Keratinocyte (primary cell): ENCODE results near the gene MMP21. TPM values are rescaled to one million over a fixed set of nuclear protein-coding genes. Genes with fewer than 3 reads are reported as not detected.

Source experiments
- DNase-seq: peaks from one replicate; pipeline ENCODE4 v3.0.0-alpha.2; 2011; ENCODE audit warnings: low read depth, missing footprints, low spot score
- FAIRE-seq: peaks from 2 replicates; lab custom pipeline; 2011; peaks lifted over from hg19 to GRCh38; lab: Jason Lieb, UNC
- H2AFZ ChIP-seq: 2 replicates; pipeline ENCODE4 v1.6.0; 2012; ENCODE audit warnings: low read length, control low read depth, inconsistent platforms; ENCODE audit not compliant: control insufficient read depth
- H3K27ac ChIP-seq: 2 replicates; pipeline ENCODE4 v1.5.1; 2011; ENCODE audit warnings: low read length; ENCODE audit not compliant: control insufficient read depth, insufficient read depth
- H3K27me3 ChIP-seq: 3 replicates; pipeline ENCODE4 v1.6.0; 2011; ENCODE audit warnings: low read length; ENCODE audit not compliant: control insufficient read depth, insufficient read depth; ENCODE audit errors: extremely low read depth
- H3K36me3 ChIP-seq, 2 experiments: 2 replicates in 1 of 2; 3 replicates in 1 of 2; pipeline ENCODE4 v1.5.1; 2011; ENCODE audit warnings: low read length in 2 of 2, mild to moderate bottlenecking in 1 of 2; ENCODE audit not compliant: control insufficient read depth in 2 of 2, insufficient read depth in 2 of 2; ENCODE audit errors: extremely low read depth in 1 of 2
- H3K4me1 ChIP-seq: 3 replicates; pipeline ENCODE4 v1.5.1; 2011; ENCODE audit warnings: low read length; ENCODE audit not compliant: control insufficient read depth, insufficient read depth; ENCODE audit errors: extremely low read depth
- H3K4me2 ChIP-seq: 3 replicates; pipeline ENCODE4 v1.6.0; 2011; ENCODE audit warnings: low read depth, low read length; ENCODE audit not compliant: control insufficient read depth, insufficient read depth; ENCODE audit errors: extremely low read depth
- H3K4me3 ChIP-seq, 3 experiments: fragments of 200-600 bp in 1 of 3; sonication (generic) in 1 of 3; 2 replicates in 2 of 3; 3 replicates in 1 of 3; pipeline ENCODE4 v1.5.1; 2011 to 2016; ENCODE audit warnings: low read length in 3 of 3, mild to moderate bottlenecking in 3 of 3, control low read depth in 2 of 3, inconsistent platforms in 1 of 3, low read depth in 1 of 3, mixed read lengths in 1 of 3, mixed run types in 1 of 3, moderate library complexity in 1 of 3; ENCODE audit not compliant: control insufficient read depth in 2 of 3, insufficient read depth in 2 of 3; ENCODE audit errors: extremely low read depth in 1 of 3
- H3K79me2 ChIP-seq: 2 replicates; pipeline ENCODE4 v1.6.0; 2012; ENCODE audit warnings: low read length; ENCODE audit not compliant: control insufficient read depth, insufficient read depth
- H3K9ac ChIP-seq: 3 replicates; pipeline ENCODE4 v1.6.0; 2011; ENCODE audit warnings: low read length; ENCODE audit not compliant: control insufficient read depth, insufficient read depth; ENCODE audit errors: extremely low read depth
- H3K9me1 ChIP-seq: 3 replicates; pipeline ENCODE4 v1.6.0; 2011; ENCODE audit warnings: low read length; ENCODE audit not compliant: control insufficient read depth, insufficient read depth; ENCODE audit errors: extremely low read depth
- H3K9me3 ChIP-seq: 2 replicates; pipeline ENCODE4 v1.5.1; 2012; ENCODE audit warnings: low read depth, low read length; ENCODE audit not compliant: control insufficient read depth
- H4K20me1 ChIP-seq: 3 replicates; pipeline ENCODE4 v1.6.0; 2011; ENCODE audit warnings: low read length; ENCODE audit not compliant: control insufficient read depth, insufficient read depth; ENCODE audit errors: extremely low read depth
- EZH2 ChIP-seq: IDR thresholded peaks from one replicate; pipeline ENCODE4 v1.6.1; 2012; ENCODE audit warnings: inconsistent platforms, mild to moderate bottlenecking, low read length, moderate library complexity
- dilution Hi-C: fragments of 300-500 bp; cut with MboI; formaldehyde crosslinking; loops from one replicate; pipeline ENCODE4 v1.7.0; 2020; ENCODE audit warnings: low sequenced_read_pairs; ENCODE audit not compliant: extremely low pct_ligation_motif_present
- polyA minus RNA-seq, 3 experiments: library from RNA; depleted of rRNA, polyadenylated mRNA; stranded (reverse); fragments of >200 nt; gene quantifications; 1 replicate in 1 of 3; 2 replicates in 1 of 3; 3 replicates in 1 of 3; pipeline ENCODE4 v1.2.3, GENCODE V29; 2011
- polyA plus RNA-seq, 5 experiments: library from polyadenylated mRNA; depleted of rRNA in 3 of 5; stranded (reverse) in 3 of 5; stranded (forward) in 1 of 5; unstranded in 1 of 5; fragments of >200 nt; gene quantifications; 1 replicate in 1 of 5; 2 replicates in 3 of 5; 3 replicates in 1 of 5; pipeline versions ENCODE4 v1.2.1 to v1.2.3, GENCODE V29; 2011 to 2012; ENCODE audit warnings: missing spikeins in 2 of 5, low read depth in 1 of 5, low replicate concordance in 1 of 5
- TF ChIP-seq, protein P1 (sequence below), 3 experiments: IDR thresholded peaks in 1 of 3; conservative IDR thresholded peaks in 1 of 3; optimal IDR thresholded peaks in 1 of 3; 2 replicates in 2 of 3; 3 replicates in 1 of 3; pipeline versions ENCODE3 to v1.5.1; 2011; ENCODE audit warnings: low read length in 3 of 3, mild to moderate bottlenecking in 3 of 3, moderate library complexity in 2 of 3, control low read depth in 1 of 3, inconsistent platforms in 1 of 3; ENCODE audit not compliant: insufficient read depth in 2 of 3; ENCODE audit errors: extremely low read depth in 1 of 3

MMP21 gene, protein sequence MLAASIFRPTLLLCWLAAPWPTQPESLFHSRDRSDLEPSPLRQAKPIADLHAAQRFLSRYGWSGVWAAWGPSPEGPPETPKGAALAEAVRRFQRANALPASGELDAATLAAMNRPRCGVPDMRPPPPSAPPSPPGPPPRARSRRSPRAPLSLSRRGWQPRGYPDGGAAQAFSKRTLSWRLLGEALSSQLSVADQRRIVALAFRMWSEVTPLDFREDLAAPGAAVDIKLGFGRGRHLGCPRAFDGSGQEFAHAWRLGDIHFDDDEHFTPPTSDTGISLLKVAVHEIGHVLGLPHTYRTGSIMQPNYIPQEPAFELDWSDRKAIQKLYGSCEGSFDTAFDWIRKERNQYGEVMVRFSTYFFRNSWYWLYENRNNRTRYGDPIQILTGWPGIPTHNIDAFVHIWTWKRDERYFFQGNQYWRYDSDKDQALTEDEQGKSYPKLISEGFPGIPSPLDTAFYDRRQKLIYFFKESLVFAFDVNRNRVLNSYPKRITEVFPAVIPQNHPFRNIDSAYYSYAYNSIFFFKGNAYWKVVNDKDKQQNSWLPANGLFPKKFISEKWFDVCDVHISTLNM
- polyA plus RNA-seq (not detected in 3 replicates), polyA minus RNA-seq (not detected in 3 replicates)
- polyA plus RNA-seq (2011; ENCODE audit: low read depth), result not detected
- not detected in 2 replicates for polyA plus RNA-seq (2011; cell fraction: cytosol; rRNA removed)
- 0.05 and 0.11 TPM in 2 replicates for polyA plus RNA-seq (2011; cell fraction: nucleus; rRNA removed)
- polyA plus RNA-seq (2012; ENCODE audit: low replicate concordance), result not detected in 2 replicates
- not detected for polyA minus RNA-seq (2011; cell fraction: cytosol; rRNA and poly(A)+ RNA removed)
- polyA minus RNA-seq (2011; cell fraction: nucleus; rRNA and poly(A)+ RNA removed), result not detected in 2 replicates

DNA sequence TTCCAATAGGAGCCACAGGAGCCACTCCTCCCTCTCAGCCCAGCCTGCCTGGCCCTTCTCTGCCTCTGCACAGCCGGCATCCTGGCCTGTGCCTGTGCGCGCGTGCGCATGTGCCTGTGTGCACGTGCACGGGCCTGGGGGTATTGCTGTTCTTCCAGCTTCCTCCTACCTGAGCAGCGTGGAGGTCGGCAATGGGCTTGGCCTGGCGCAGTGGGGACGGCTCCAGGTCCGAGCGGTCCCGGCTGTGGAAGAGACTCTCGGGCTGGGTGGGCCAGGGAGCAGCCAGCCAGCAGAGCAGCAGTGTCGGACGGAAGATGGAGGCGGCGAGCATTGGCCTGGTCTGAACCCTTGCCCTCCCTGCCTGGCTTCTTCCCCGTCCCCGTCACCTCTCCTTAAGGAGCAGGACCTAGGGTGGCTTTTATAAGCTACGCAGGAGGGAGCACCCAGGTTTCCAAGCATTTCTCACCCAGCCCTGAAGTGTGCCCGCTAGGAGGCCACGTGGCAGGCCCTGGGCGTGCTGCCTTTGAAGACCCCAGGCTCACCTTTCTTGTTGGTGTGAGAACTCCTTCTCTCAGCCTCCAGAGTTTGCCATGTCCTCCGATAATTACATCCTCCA lies at the start of gene MMP21:
MMP21 (minus strand) TSS at position 331 of the 616 bp plus-strand sequence; CDS start at position 331, 0 bp downstream.
- Histone ChIP-seq H3K9me1 (no peaks in the 10 kb centered on the region), H3K27me3 (no peaks in the 10 kb centered on the region), H3K4me3 (no peak within 1 kb of the TSS), H3K79me2 (no peaks in the 10 kb centered on the region), H3K36me3 (no peaks in the 10 kb centered on the region), H3K9me3 (no peaks in the 10 kb centered on the region), H3K4me2 (no peak within 1 kb of the TSS), H3K4me1 (no peaks in the 10 kb centered on the region), H3K27ac (no peak within 1 kb of the TSS), H4K20me1 (no peaks in the 10 kb centered on the region), H2AFZ (no peak within 1 kb of the TSS), H3K9ac (no peak within 1 kb of the TSS)
- TF ChIP-seq, protein P1, sequence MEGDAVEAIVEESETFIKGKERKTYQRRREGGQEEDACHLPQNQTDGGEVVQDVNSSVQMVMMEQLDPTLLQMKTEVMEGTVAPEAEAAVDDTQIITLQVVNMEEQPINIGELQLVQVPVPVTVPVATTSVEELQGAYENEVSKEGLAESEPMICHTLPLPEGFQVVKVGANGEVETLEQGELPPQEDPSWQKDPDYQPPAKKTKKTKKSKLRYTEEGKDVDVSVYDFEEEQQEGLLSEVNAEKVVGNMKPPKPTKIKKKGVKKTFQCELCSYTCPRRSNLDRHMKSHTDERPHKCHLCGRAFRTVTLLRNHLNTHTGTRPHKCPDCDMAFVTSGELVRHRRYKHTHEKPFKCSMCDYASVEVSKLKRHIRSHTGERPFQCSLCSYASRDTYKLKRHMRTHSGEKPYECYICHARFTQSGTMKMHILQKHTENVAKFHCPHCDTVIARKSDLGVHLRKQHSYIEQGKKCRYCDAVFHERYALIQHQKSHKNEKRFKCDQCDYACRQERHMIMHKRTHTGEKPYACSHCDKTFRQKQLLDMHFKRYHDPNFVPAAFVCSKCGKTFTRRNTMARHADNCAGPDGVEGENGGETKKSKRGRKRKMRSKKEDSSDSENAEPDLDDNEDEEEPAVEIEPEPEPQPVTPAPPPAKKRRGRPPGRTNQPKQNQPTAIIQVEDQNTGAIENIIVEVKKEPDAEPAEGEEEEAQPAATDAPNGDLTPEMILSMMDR (optimal IDR thresholded peaks at IDR 0.05 in 1 of 3, IDR thresholded peaks at IDR 0.05 in 1 of 3, conservative IDR thresholded peaks at IDR 0.05 in 1 of 3; ENCODE audit: extremely low read depth in 1 of 3, insufficient read depth in 2 of 3, low read length in 3 of 3), result no peak
- TF ChIP-seq EZH2, result no peak
- DNase-seq, result no peak
- dilution Hi-C loops, result no loop called here
- FAIRE-seq, result no peak

DNA sequence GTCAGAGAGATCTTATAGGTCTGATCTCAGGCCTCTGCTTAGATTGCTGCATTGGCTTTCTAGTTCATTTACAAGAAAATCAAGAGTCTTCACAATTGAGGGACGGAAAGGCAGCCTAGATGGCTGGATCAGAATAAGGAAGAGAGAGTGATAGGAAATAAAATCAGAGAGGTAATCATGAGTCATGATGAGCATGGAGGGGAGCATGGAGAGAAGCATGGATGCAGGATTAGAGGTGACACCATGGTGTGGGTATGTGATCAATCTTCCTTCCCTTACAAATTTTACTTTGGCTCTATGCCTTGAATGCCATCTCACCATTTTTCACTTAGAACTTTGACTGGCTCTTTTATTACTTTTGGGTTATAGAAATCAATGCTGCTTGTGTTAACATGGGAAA lies 49.1 kb upstream of the MMP21 start:
- peak overlapping the region; percentile 88 for H3K4me2 ChIP-seq
- peak overlapping the region; percentile 82 to 99 (median 98) for H3K4me3 ChIP-seq
- H3K27ac ChIP-seq, result peak overlapping the region; percentile 99
- no peaks in the 10 kb centered on the region for H3K27me3 ChIP-seq
- H3K4me1 ChIP-seq, result peaks cover 19% of the 10 kb centered on the region
- H3K36me3 ChIP-seq, result peaks cover 12 to 16% of the 10 kb centered on the region in 2 experiments
- no peaks in the 10 kb centered on the region for H4K20me1 ChIP-seq
- FAIRE-seq (peak; percentile 26), DNase-seq (no peak)
- H3K79me2 ChIP-seq, result peaks cover 67% of the 10 kb centered on the region
- peak overlapping the region; percentile 94 for H3K9ac ChIP-seq
- dilution Hi-C loops, result no loop called here
- no peak for TF ChIP-seq EZH2
- TF ChIP-seq, protein P1 (optimal IDR thresholded peaks at IDR 0.05 in 1 of 3, IDR thresholded peaks at IDR 0.05 in 1 of 3, conservative IDR thresholded peaks at IDR 0.05 in 1 of 3; ENCODE audit: extremely low read depth in 1 of 3, insufficient read depth in 2 of 3, low read length in 3 of 3), result no peak
- no peak overlapping the region for H2AFZ ChIP-seq
- no peaks in the 10 kb centered on the region for H3K9me1 ChIP-seq
- H3K9me3 ChIP-seq, result no peaks in the 10 kb centered on the region
